ENCODE measurements around the gene SMIM43. TPM values are rescaled to one million over a fixed set of nuclear protein-coding genes. Genes with fewer than 3 reads are reported as not detected.

The SMIM43 gene
- total and polyA plus RNA-seq, 9 of the 15 experiments (the other 6 are each of a cell fraction or from before 2014, with no cell fraction given): not detected

DNA sequence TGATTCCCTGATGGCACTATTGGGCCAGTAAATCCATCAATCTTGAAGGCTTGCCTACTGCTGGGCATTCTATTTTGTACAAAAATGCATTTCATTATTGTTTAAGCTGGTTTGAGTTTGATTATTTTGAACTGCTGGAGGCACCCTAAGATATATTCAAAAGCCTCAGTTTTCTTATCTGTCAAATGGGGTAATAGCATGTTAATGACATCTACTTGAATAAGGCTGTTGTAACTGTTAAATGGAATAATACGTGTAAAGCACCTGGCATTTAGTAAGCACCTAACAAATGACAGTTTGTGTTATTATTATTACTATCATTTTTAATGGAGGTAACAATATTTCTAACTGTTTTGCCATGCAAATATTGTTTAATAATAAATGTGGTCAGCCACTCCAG is 6.9 kb upstream of the SMIM43 start (continued):
- peak; percentile 76 for TF ChIP-seq RBM25 (IDR thresholded peaks at IDR 0.05; ENCODE audit: low read depth, low read length, severe bottlenecking)
- peak; percentile 55; the same call in 1 of the 2 replicates for TF ChIP-seq ADNP (tag; IDR thresholded peaks at IDR 0.05)
- TF ChIP-seq, protein P1, sequence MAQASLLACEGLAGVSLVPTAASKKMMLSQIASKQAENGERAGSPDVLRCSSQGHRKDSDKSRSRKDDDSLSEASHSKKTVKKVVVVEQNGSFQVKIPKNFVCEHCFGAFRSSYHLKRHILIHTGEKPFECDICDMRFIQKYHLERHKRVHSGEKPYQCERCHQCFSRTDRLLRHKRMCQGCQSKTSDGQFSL (CRISPR knock-in tag; IDR thresholded peaks at IDR 0.05): no peak
- TF ChIP-seq, protein P1 (tag; IDR thresholded peaks at IDR 0.05): no peak
- TF ChIP-seq, protein P2, sequence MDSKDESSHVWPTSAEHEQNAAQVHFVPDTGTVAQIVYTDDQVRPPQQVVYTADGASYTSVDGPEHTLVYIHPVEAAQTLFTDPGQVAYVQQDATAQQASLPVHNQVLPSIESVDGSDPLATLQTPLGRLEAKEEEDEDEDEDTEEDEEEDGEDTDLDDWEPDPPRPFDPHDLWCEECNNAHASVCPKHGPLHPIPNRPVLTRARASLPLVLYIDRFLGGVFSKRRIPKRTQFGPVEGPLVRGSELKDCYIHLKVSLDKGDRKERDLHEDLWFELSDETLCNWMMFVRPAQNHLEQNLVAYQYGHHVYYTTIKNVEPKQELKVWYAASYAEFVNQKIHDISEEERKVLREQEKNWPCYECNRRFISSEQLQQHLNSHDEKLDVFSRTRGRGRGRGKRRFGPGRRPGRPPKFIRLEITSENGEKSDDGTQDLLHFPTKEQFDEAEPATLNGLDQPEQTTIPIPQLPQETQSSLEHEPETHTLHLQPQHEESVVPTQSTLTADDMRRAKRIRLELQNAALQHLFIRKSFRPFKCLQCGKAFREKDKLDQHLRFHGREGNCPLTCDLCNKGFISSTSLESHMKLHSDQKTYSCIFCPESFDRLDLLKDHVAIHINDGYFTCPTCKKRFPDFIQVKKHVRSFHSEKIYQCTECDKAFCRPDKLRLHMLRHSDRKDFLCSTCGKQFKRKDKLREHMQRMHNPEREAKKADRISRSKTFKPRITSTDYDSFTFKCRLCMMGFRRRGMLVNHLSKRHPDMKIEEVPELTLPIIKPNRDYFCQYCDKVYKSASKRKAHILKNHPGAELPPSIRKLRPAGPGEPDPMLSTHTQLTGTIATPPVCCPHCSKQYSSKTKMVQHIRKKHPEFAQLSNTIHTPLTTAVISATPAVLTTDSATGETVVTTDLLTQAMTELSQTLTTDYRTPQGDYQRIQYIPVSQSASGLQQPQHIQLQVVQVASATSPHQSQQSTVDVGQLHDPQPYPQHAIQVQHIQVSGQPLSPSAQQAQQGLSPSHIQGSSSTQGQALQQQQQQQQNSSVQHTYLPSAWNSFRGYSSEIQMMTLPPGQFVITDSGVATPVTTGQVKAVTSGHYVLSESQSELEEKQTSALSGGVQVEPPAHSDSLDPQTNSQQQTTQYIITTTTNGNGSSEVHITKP (IDR thresholded peaks at IDR 0.05; ENCODE audit: partially characterized antibody): no peak

DNA sequence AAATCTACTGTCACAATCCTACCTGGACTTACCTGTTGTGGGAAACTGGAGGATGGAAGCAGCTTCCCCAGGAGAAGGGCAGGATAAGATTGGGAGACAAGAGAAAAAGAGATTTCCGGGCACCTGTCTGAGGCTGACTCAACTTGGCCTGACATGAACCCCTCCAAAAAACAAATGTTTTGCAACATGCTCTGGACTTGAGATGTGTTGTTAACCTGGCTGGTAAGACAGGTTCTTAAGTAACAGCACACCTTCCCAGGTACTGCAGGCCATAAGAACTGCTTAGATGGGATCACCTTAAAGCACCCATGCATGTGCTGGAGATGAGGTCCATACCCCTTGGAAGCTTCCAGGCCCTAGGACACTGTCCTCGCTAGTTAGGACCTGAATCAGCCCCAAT is 4.4 kb upstream of the SMIM43 start:
- no peak overlapping the region for H3K9ac ChIP-seq (ENCODE audit: insufficient read depth in 1 of 2, low read depth in 2 of 2, low read length in 2 of 2)
- ATAC-seq (no peak), DNase-seq (ENCODE audit: extremely low read depth in 1 of 4, low spot score in 3 of 4) (no peak), FAIRE-seq (no peak)
- no TSS peak for BruUV-seq (replicated peaks)
- H3K4me3 ChIP-seq: no peak overlapping the region
- H3K4me2 ChIP-seq (ENCODE audit: insufficient read depth, low read length): no peak overlapping the region
- H3K27me3 ChIP-seq (ENCODE audit: control insufficient read depth in 2 of 2, insufficient read depth in 2 of 2, low read length in 2 of 2): peaks cover 30 to 50% of the 10 kb centered on the region in 2 experiments
- H3K27ac ChIP-seq (ENCODE audit: extremely low read depth, low read depth, low read length): no peak overlapping the region
- intact Hi-C loops (cut with micrococcal nuclease): no loop called here
- CTCF ChIA-PET (ENCODE audit: low intra/inter-chr PET ratio): no interaction called here
- H4K20me1 ChIP-seq (replicated peaks; ENCODE audit: control insufficient read depth, insufficient read depth, low read length): no peaks in the 10 kb centered on the region
- peaks cover 0 to 10% of the 10 kb centered on the region in 2 experiments; a peak in 3 of 5 replicates for H3K4me1 ChIP-seq (replicated peaks in 1 of 2; ENCODE audit: control insufficient read depth in 2 of 2, insufficient read depth in 2 of 2, low read length in 2 of 2)
- H3K9me3 ChIP-seq (replicated peaks; ENCODE audit: control insufficient read depth, insufficient read depth, low read depth, low read length): no peaks in the 10 kb centered on the region
- POLR2A ChIA-PET: no interaction called here
- H3K79me2 ChIP-seq (ENCODE audit: control insufficient read depth, insufficient read depth, low read length): no peaks in the 10 kb centered on the region
- H3K36me3 ChIP-seq (ENCODE audit: control insufficient read depth, insufficient read depth, low read length): no peaks in the 10 kb centered on the region
- WGBS (ENCODE audit: insufficient coverage, low coverage, missing lambda C conversion rate): 6% methylated on average over 2 of the region's 2 CpGs
- H2AFZ ChIP-seq (ENCODE audit: low read depth, low read length): no peak overlapping the region
- H3K9me1 ChIP-seq (ENCODE audit: control insufficient read depth, insufficient read depth, low read length): no peaks in the 10 kb centered on the region
- in situ Hi-C loops (cut with MboI): no loop called here
- TF ChIP-seq, protein P3, sequence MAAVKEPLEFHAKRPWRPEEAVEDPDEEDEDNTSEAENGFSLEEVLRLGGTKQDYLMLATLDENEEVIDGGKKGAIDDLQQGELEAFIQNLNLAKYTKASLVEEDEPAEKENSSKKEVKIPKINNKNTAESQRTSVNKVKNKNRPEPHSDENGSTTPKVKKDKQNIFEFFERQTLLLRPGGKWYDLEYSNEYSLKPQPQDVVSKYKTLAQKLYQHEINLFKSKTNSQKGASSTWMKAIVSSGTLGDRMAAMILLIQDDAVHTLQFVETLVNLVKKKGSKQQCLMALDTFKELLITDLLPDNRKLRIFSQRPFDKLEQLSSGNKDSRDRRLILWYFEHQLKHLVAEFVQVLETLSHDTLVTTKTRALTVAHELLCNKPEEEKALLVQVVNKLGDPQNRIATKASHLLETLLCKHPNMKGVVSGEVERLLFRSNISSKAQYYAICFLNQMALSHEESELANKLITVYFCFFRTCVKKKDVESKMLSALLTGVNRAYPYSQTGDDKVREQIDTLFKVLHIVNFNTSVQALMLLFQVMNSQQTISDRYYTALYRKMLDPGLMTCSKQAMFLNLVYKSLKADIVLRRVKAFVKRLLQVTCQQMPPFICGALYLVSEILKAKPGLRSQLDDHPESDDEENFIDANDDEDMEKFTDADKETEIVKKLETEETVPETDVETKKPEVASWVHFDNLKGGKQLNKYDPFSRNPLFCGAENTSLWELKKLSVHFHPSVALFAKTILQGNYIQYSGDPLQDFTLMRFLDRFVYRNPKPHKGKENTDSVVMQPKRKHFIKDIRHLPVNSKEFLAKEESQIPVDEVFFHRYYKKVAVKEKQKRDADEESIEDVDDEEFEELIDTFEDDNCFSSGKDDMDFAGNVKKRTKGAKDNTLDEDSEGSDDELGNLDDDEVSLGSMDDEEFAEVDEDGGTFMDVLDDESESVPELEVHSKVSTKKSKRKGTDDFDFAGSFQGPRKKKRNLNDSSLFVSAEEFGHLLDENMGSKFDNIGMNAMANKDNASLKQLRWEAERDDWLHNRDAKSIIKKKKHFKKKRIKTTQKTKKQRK (IDR thresholded peaks at IDR 0.05; ENCODE audit: borderline replicate concordance, low read depth, low read length): no peak
- no peak for TF ChIP-seq SREBF1 (IDR thresholded peaks at IDR 0.05; ENCODE audit: borderline replicate concordance, low read depth, low read length)
- no peak for TF ChIP-seq ZNF445 (CRISPR knock-in tag; IDR thresholded peaks at IDR 0.05; ENCODE audit: low read depth)
- no peak for TF ChIP-seq GABPB1 (CRISPR knock-in tag; IDR thresholded peaks at IDR 0.05)
- no peak for TF ChIP-seq NR2C2 (CRISPR knock-in tag; IDR thresholded peaks at IDR 0.05)
- TF ChIP-seq NR2C2 (tag; IDR thresholded peaks at IDR 0.05): no peak
- no peak for TF ChIP-seq NFXL1 (CRISPR knock-in tag; IDR thresholded peaks at IDR 0.05)
